PC-9 (cell line): ENCODE measurements around the gene HSPA4. TPM values are rescaled to one million over a fixed set of nuclear protein-coding genes. Genes with fewer than 3 reads are reported as not detected.

Source experiments
- BruUV-seq: library from RNA; stranded (reverse); fragments of 400-500 nt; replicated peaks from 2 replicates; lab custom pipeline; 2021; lab: Mats Ljungman, UMichigan
- CTCF ChIA-PET: fragments of 300-600 bp; sonication (Branson Sonifier 250); formaldehyde crosslinking; loops from one replicate; lab custom pipeline; 2022; ENCODE audit warnings: antibody characterized with exemption; lab: Charles Lee
- POLR2A ChIA-PET: fragments of 300-600 bp; sonication (Branson Sonifier 250); formaldehyde crosslinking; loops from one replicate; lab custom pipeline; 2022; ENCODE audit warnings: antibody characterized with exemption; ENCODE audit not compliant: unreplicated experiment; lab: Charles Lee
- DNase-seq, 2 experiments: peaks; one replicate each; pipeline versions ENCODE4 v3.0.0 to v3.0.0-alpha.2; 2015 to 2022; ENCODE audit warnings: mixed read lengths in 1 of 2
- H2AFZ ChIP-seq: fragments of 200-600 bp; sonication (generic); 2 replicates; pipeline ENCODE4 v1.8.1; 2017; ENCODE audit warnings: antibody characterized with exemption
- H3F3A ChIP-seq: fragments of 200-600 bp; sonication (generic); 2 replicates; pipeline ENCODE4 v1.8.1; 2017; ENCODE audit warnings: antibody characterized with exemption, mild to moderate bottlenecking, low read depth; ENCODE audit not compliant: insufficient read depth
- H3K27ac ChIP-seq: fragments of 200-600 bp; sonication (generic); 2 replicates; pipeline ENCODE4 v1.6.1; 2016; ENCODE audit warnings: mixed run types
- H3K27me3 ChIP-seq: fragments of 200-600 bp; sonication (generic); 2 replicates; pipeline ENCODE4 v1.6.1; 2016; ENCODE audit warnings: low read depth, mixed run types; ENCODE audit not compliant: insufficient read depth
- H3K36me3 ChIP-seq: fragments of 200-600 bp; sonication (generic); 2 replicates; pipeline ENCODE4 v1.6.1; 2016; ENCODE audit warnings: low read depth, mixed run types
- H3K4me1 ChIP-seq: fragments of 200-600 bp; sonication (generic); replicated peaks from 2 replicates; pipeline ENCODE4 v1.6.1; 2016; ENCODE audit warnings: mixed run types; ENCODE audit not compliant: insufficient read depth
- H3K4me2 ChIP-seq: fragments of 200-600 bp; sonication (generic); 2 replicates; pipeline ENCODE4 v1.6.1; 2017; ENCODE audit warnings: mixed run types
- H3K4me3 ChIP-seq: fragments of 200-600 bp; sonication (generic); 2 replicates; pipeline ENCODE4 v1.6.1; 2016; ENCODE audit warnings: mixed run types
- H3K79me2 ChIP-seq: fragments of 200-600 bp; sonication (generic); 2 replicates; pipeline ENCODE4 v1.6.1; 2017; ENCODE audit warnings: low read depth, mixed run types
- H3K9me2 ChIP-seq: fragments of 200-600 bp; sonication (generic); 2 replicates; pipeline ENCODE4 v1.8.1; 2017; ENCODE audit warnings: mild to moderate bottlenecking; ENCODE audit not compliant: insufficient read depth
- H3K9me3 ChIP-seq: fragments of 200-600 bp; sonication (generic); 2 replicates; pipeline ENCODE4 v1.8.1; 2016; ENCODE audit warnings: low read depth; ENCODE audit not compliant: insufficient read depth
- H4K20me1 ChIP-seq: fragments of 200-600 bp; sonication (generic); 2 replicates; pipeline ENCODE4 v1.8.1; 2017; ENCODE audit not compliant: insufficient read depth
- EZH2 ChIP-seq: fragments of 200-600 bp; sonication (generic); IDR thresholded peaks from 2 replicates; pipeline ENCODE4 v1.8.0; 2017; ENCODE audit warnings: antibody characterized with exemption, low read depth
- intact Hi-C: fragments of 100-400 bp; cut with micrococcal nuclease; formaldehyde crosslinking; loops from one replicate; pipeline ENCODE4 v1.10.0; 2022; ENCODE audit not compliant: unreplicated experiment
- total RNA-seq: library from RNA; stranded (reverse); gene quantifications from 2 replicates; pipeline ENCODE4 v1.2.3, GENCODE V29; 2021
- TF ChIP-seq, protein P1 (sequence below): fragments of 200-600 bp; sonication (generic); conservative IDR thresholded peaks from 2 replicates; pipeline ENCODE4 v1.6.1; 2017; ENCODE audit warnings: mixed run types, antibody characterized with exemption, mild to moderate bottlenecking, moderate library complexity

HSPA4 gene
- total RNA-seq, 1 experiment from 2014 or later: 140 TPM

DNA sequence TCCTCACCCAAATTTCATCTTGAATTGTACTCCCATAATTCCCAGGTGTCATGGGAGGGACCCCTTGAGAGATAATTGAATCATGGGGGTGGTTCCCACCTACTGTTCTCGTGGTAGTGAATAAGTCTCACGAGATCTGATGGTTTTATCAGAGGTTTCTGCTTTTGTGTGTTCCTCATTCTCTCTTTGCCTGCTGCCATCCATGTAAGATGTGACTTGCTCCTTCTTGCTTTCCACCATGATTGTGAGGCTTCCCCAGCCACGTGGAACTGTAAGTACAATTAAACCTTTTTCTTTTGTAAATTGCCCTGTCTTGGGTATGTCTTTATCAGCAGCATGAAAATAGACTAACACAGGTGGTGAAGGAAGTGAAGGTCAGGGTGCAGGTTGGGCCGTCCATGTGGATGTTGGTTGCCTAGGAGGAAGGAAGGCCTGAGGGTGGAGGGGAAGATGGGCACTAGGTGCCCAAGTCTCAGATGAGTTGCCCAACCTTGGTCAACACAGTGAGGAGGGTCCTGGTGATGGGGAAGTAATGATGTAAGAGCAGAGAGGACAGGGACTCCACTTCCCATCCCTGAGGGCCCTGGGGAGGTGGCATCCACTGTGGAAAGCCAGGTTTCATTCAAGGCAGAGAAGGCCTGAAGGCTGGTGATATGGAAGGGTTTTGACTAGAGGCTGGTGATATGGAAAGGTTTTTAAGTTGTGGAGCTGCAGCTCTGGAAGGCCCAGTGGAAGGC is 92.6 kb downstream of the HSPA4 start:
- Histone ChIP-seq H3K79me2 (no peaks in the 10 kb centered on the region), H4K20me1 (no peaks in the 10 kb centered on the region), H3K9me3 (no peaks in the 10 kb centered on the region), H3F3A (no peaks in the 10 kb centered on the region), H3K9me2 (no peaks in the 10 kb centered on the region), H3K4me3 (no peak overlapping the region), H3K4me2 (no peak overlapping the region), H3K36me3 (no peaks in the 10 kb centered on the region), H2AFZ (no peak overlapping the region), H3K27ac (no peak overlapping the region), H3K4me1 (no peaks in the 10 kb centered on the region), H3K27me3 (no peaks in the 10 kb centered on the region)
- no peak for TF ChIP-seq EZH2
- TF ChIP-seq, protein P1, sequence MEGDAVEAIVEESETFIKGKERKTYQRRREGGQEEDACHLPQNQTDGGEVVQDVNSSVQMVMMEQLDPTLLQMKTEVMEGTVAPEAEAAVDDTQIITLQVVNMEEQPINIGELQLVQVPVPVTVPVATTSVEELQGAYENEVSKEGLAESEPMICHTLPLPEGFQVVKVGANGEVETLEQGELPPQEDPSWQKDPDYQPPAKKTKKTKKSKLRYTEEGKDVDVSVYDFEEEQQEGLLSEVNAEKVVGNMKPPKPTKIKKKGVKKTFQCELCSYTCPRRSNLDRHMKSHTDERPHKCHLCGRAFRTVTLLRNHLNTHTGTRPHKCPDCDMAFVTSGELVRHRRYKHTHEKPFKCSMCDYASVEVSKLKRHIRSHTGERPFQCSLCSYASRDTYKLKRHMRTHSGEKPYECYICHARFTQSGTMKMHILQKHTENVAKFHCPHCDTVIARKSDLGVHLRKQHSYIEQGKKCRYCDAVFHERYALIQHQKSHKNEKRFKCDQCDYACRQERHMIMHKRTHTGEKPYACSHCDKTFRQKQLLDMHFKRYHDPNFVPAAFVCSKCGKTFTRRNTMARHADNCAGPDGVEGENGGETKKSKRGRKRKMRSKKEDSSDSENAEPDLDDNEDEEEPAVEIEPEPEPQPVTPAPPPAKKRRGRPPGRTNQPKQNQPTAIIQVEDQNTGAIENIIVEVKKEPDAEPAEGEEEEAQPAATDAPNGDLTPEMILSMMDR: no peak
- ChIA-PET CTCF (no interaction called here), POLR2A (no interaction called here)
- no peak for DNase-seq
- BruUV-seq: no TSS peak
- intact Hi-C loops: no loop called here

GRCh38 chr5:133145436-133146170 is 93.8 kb downstream of the HSPA4 start:
- no TSS peak for BruUV-seq
- POLR2A ChIA-PET: no interaction called here
- H3K9me3 ChIP-seq: no peaks in the 10 kb centered on the region
- TF ChIP-seq, protein P1: no peak
- H3K36me3 ChIP-seq: no peaks in the 10 kb centered on the region
- H3K27ac ChIP-seq: no peak overlapping the region
- H3K4me1 ChIP-seq: no peaks in the 10 kb centered on the region
- DNase-seq: no peak
- no peaks in the 10 kb centered on the region for H3K79me2 ChIP-seq
- no peaks in the 10 kb centered on the region for H3F3A ChIP-seq
- H3K4me3 ChIP-seq: no peak overlapping the region
- intact Hi-C loops: no loop called here
- CTCF ChIA-PET: no interaction called here
- H3K27me3 ChIP-seq: no peaks in the 10 kb centered on the region
- H3K9me2 ChIP-seq: no peaks in the 10 kb centered on the region
- H4K20me1 ChIP-seq: no peaks in the 10 kb centered on the region
- no peak overlapping the region for H3K4me2 ChIP-seq
- no peak overlapping the region for H2AFZ ChIP-seq

GRCh38 chr5:133147411-133147810 is 95.6 kb downstream of the HSPA4 start:
- H3K9me2 ChIP-seq: no peaks in the 10 kb centered on the region
- no peaks in the 10 kb centered on the region for H3K79me2 ChIP-seq
- H3K4me1 ChIP-seq: no peaks in the 10 kb centered on the region
- no peak overlapping the region for H3K4me3 ChIP-seq
- H3K4me2 ChIP-seq: no peak overlapping the region
- no peak overlapping the region for H2AFZ ChIP-seq
- intact Hi-C loops: no loop called here
- TF ChIP-seq EZH2: no peak
- TF ChIP-seq, protein P1: no peak
- no peaks in the 10 kb centered on the region for H3F3A ChIP-seq
- DNase-seq: no peak
- no TSS peak for BruUV-seq
- no peak overlapping the region for H3K27ac ChIP-seq
- ChIA-PET CTCF (interaction anchor here (0.6 kb wide), 1 partner anchor 67 kb away, joined by 3 read pairs; no protein-coding TSS in a partner anchor), POLR2A (no interaction called here)
- no peaks in the 10 kb centered on the region for H4K20me1 ChIP-seq
- H3K9me3 ChIP-seq: no peaks in the 10 kb centered on the region
- H3K27me3 ChIP-seq: no peaks in the 10 kb centered on the region
- no peaks in the 10 kb centered on the region for H3K36me3 ChIP-seq
